HG03066 (cell line): ENCODE results near the gene OSTF1.
A peak's percentile ranks its signal among the peaks of the same experiment; 100 is the strongest.

ENCODE experiments used
- ATAC-seq: cut with Tn5 transposase; IDR thresholded peaks from one replicate; pipeline ENCODE4 v1.9.1; 2021; ENCODE audit warnings: low read depth; ENCODE audit not compliant: unreplicated experiment

OSTF1 gene, protein sequence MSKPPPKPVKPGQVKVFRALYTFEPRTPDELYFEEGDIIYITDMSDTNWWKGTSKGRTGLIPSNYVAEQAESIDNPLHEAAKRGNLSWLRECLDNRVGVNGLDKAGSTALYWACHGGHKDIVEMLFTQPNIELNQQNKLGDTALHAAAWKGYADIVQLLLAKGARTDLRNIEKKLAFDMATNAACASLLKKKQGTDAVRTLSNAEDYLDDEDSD

GRCh38 chr9:75087824-75088645, at the start of gene OSTF1, which contains the start of gene NMRK1:
OSTF1 (plus strand) TSS chr9:75088514; CDS start chr9:75088693, 179 bp downstream.
NMRK1 (minus strand) TSS chr9:75088155; CDS start chr9:75083115, 5,040 bp downstream.
- ATAC-seq: peak; percentile 76

DNA sequence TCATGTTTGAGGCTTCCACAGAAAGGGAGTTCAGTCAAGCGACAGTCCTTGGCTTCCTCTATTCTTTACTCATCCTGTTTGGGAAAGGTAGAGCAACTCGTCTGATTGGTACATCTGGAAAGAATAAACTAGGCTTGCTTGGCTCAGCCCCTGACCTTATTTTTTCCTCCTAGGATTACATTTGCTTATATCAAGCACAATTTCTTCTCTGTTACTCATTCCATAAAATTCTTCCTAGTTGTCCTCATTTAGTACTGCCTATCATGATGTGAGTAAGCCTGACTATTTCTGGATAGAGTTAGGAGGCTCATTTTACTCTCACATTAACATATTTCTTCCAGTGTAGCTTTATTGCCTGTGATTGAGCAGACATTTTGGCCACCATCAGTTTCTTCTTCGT, 49.3 kb upstream of the OSTF1 start:
- no peak for ATAC-seq

DNA sequence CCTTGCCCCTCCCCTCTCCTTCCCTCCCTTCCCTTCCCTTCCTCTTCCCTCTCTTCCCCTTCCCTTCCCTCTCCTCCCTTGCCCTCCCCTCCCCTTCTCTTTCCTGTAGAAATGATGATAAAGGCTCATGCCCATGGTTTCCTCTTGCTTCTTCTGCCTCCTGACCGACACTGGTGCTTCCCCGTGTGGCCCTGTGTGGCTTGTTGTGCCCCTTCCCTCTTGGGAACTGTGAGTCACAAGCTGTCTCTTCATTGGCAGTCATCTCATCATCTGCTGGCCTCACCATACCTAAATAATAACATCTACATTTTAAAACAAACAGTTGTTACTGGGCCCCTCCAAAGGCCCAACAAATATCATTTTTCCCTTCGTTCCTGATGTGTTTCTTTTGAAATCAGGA, 48.5 kb upstream of the OSTF1 start:
- no peak for ATAC-seq

GRCh38 chr9:75041041-75041440, 47.3 kb upstream of the OSTF1 start:
- no peak for ATAC-seq

- no peak for ATAC-seq
These were observed 41.5 kb upstream of the OSTF1 start for GRCh38 chr9:75046725-75047345.

DNA sequence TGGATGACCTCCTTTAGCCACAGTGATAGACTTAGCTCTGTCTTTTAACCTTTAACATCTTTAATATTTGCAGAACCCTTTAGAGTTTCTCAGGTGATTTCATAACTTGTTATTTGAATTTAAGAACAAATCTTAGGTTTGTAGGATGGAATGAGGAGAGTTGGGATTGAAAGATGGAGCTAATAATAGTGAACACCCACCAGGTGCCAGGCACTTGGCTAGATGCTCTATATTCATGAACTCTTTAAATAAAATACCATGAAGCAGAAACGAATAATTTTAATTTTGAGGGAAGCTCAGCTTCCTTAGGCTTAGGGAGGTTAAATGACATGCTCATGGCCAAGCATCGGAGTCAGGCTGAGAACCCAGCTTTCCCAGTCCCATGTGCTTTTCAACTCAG, 40.8 kb upstream of the OSTF1 start:
- no peak for ATAC-seq

GRCh38 chr9:75051285-75051684, 37.0 kb upstream of the OSTF1 start:
- no peak for ATAC-seq

DNA sequence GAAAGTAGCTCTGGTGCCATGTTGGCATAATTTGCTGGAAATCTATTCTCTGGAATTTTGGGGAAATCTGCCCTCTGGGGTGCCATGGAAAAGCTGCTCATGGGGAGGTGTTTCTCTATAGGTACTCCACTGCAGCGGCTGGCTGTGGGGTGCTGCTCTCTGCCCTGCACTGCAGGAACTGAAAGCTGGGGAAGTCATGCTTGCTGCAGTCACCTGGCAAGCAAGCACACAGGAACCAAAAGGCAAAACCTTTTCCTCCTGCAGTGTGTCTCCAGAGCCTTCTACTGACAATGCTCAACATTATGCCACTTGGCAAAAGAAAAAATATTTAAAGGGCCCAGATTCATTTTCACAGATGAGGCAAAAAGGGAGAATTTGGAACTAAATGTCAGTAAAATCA, 34.4 kb upstream of the OSTF1 start:
- ATAC-seq: peak; percentile 97

GRCh38 chr9:75054368-75055001, 33.8 kb upstream of the OSTF1 start:
- no peak for ATAC-seq

DNA sequence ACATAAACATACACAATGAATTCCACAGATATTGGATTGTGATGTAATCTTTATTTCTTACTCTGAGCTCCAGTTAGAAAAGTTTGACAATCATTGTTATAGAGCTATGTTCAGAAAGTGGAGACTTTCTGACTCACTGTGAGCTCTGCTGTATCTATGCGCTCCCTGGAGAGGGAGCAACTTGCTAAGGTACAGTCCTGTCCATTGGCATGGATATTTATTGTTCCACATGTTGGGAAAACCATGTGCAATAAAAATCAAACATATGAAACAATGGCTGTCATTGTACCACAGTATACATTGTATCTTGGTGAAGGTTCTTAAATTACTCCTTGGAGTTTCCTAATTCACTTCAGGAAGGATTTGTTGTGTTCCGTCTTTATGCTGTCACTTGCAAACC, 27.1 kb upstream of the OSTF1 start:
- no peak for ATAC-seq

GRCh38 chr9:75063556-75064305, 24.6 kb upstream of the OSTF1 start:
- ATAC-seq: no peak

DNA sequence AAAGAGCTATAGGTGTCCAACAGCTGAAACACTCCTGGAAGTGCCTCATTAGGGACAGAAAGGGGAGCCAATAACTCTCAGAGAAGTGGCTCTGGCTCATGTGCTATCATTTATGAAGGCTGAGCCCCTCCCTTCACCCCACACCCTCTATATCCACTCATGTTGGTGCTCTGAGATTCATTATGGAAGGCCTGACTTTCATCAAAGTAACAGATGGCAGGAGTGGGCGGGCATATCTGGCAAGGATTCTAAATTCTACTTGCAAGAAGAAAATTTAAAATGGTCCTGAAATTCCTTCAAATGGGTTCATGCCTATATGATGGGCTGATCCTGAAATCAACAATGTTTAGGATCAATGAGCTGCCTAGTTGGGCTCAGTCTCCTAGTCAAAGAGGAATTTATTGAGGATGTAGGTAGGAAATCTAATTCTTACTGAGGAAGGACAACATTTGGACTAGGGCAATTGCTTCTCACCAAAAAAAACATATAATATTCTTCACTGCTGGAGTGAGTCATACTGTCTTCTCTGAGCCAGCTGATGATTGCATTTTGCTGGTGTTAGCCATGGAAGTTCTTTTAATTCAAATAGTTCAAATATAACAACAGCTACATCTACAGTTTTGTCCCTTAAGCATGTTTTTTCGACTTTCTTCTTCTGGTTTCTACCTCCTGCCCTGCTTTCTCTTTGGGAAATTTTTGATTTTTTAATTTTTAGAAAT, 23.8 kb upstream of the OSTF1 start:
- no peak for ATAC-seq

DNA sequence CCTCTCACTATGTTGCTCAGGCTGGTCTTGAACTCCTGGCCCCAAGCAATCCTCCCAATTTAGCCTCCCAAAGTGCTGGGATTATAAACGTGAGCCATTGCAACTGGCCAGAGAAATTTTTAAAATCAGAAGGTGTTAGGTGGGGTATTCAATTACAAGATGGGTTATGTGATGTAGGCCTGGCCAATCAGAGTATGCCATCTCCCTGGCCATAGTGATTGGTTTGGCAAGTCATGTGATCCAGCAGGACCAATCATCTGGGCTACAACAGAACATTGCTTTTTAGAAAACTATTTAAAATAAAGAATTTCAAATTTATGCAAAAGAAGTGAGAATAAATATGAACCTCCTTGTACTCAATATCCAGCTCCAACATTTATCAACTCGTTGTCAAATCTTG, 22.8 kb upstream of the OSTF1 start:
- no peak for ATAC-seq

DNA sequence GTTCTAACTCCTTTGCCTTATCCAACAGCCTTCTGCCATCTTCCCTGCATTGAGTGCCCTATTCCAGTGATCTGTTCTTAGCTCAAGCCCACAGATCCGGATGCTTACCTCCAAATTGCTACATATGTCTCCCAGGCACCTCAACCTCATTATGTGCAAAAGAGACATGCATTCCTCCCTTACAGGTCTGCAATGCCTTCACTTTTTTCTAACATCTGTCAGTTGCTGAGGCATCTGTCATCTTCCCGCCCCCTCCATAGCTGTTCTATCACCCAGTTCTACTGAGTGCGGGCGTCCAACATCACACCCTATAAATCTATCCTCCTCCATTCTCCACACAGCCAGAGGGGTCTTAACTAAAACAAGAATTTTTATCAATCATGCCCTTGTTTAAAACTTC, 20.4 kb upstream of the OSTF1 start:
- no peak for ATAC-seq

- ATAC-seq: no peak
These were observed 19.1 kb upstream of the OSTF1 start for GRCh38 chr9:75069171-75069570.

GRCh38 chr9:75071530-75072122, 16.7 kb upstream of the OSTF1 start:
- ATAC-seq: peak; percentile 71

DNA sequence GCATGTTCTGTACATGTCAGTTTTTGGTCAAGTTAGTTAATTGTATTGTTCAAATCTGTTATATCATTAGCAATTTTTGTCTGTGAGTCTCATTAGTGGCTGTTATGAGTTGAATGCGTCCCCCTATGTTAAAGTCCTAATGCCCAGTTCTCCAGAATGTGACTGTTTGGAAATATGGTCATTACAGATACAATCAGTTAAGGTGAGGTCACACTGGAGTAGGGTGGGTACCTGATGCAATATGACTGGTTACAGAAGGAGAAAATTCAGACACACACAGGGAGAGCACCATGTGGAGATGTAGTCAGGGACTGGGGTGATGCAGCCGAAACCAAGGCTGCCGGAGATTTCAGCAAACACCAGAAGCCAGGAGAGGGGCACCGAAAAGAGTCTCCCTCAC, 15.4 kb upstream of the OSTF1 start:
- ATAC-seq: no peak

- ATAC-seq: no peak
These were observed 6.7 kb upstream of the OSTF1 start for GRCh38 chr9:75081632-75082031.

DNA sequence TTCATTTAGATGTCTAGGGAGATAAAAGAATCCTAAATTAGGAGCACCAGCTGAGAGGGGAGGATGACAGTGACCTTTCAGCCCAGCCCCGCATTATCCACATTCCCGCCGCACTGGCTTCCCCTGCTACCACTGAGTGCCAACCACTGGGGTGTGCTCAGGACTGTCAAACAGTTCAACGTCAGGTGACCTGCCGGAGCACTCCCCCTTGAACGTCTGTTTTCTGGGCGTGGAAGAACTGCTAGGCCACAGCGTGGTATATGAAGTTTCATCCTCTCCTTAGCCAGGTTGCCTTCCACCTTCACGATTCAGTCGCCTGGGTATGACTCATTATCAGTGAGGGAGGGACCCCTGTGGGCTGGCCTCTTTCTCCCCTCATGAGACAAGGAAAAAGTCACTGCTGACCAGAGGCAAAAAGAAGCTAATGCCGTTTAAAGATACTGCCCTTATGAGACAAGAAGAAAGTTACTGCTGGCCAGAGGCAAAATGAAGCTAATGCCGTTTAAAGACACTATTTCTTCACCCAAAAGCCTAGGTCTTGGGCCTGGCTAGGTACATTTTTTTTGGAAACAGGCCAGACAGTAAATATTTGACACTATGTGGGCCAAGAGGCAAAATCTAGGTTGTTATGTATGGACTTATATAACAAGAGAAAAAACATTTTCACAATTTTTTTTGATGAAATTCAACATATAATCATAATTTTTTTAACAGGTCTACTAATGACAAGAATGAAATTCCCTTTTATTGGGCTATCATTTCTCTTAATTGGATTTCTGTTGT, 4.9 kb upstream of the OSTF1 start:
- ATAC-seq: no peak
